Sigmoid colon (tissue), 4 donors: Measurements from ENCODE around the gene NUDT1.

Experiments
- CTCF ChIP-seq, 4 experiments: fragments of 450-650 bp in 3 of 4; fragments of 200-600 bp in 1 of 4; IDR thresholded peaks; one replicate each; pipeline ENCODE4 v1.5.1; 2016 to 2019; ENCODE audit warnings: antibody characterized with exemption in 4 of 4, mild to moderate bottlenecking in 3 of 4, moderate library complexity in 2 of 4
- POLR2A ChIP-seq, 2 donors: fragments of 450-650 bp; IDR thresholded peaks; one replicate each; pipeline ENCODE4 v1.6.1; 2016; ENCODE audit warnings: antibody characterized with exemption in 2 of 2, mild to moderate bottlenecking in 2 of 2, moderate library complexity in 2 of 2
- POLR2AphosphoS5 ChIP-seq, 4 donors: sonication (generic); formaldehyde crosslinking; IDR thresholded peaks; one replicate each; pipeline ENCODE4 v1.6.1; 2017; ENCODE audit warnings: antibody characterized with exemption in 4 of 4

GRCh38 chr7:2220506-2220905 lies 21.5 kb upstream of the NUDT1 start:
- TF ChIP-seq POLR2A (IDR thresholded peaks at IDR 0.05) (no peak), POLR2AphosphoS5 (IDR thresholded peaks at IDR 0.05) (no peak), CTCF (IDR thresholded peaks at IDR 0.05) (no peak)
